Spinal cord (tissue), 10 donors: Measurements from ENCODE around the gene UBA5. TPM values are rescaled to one million over a fixed set of nuclear protein-coding genes. Genes with fewer than 3 reads are reported as not detected.

ENCODE experiments used
- DNase-seq, 6 donors: peaks; one replicate each; pipeline versions ENCODE4 v3.0.0 to v3.0.0-alpha.2; 2013 to 2015; ENCODE audit warnings: low spot score in 6 of 6, low read depth in 4 of 6
- H3K27ac ChIP-seq: one replicate; pipeline ENCODE4 v1.5.1; 2013; ENCODE audit warnings: low read depth, low read length, control low read depth
- H3K27me3 ChIP-seq: one replicate; pipeline ENCODE4 v1.6.1; 2013; ENCODE audit warnings: low read length; ENCODE audit not compliant: control insufficient read depth, insufficient read depth
- H3K36me3 ChIP-seq: one replicate; pipeline ENCODE4 v1.6.1; 2013; ENCODE audit warnings: low read length; ENCODE audit not compliant: control insufficient read depth, insufficient read depth
- H3K4me1 ChIP-seq: one replicate; pipeline ENCODE4 v1.6.1; 2013; ENCODE audit warnings: low read length; ENCODE audit not compliant: control insufficient read depth, insufficient read depth
- H3K4me3 ChIP-seq: one replicate; pipeline ENCODE4 v1.5.1; 2013; ENCODE audit warnings: low read depth, low read length, control low read depth
- H3K9me3 ChIP-seq: one replicate; pipeline ENCODE4 v1.6.1; 2013; ENCODE audit warnings: low read length; ENCODE audit not compliant: control insufficient read depth, insufficient read depth
- WGBS: methylation state at CpG from one replicate; pipeline ENCODE4 v1.1.5; 2013; ENCODE audit warnings: missing lambda C conversion rate; ENCODE audit not compliant: insufficient coverage; 5-methylcytosine and 5-hydroxymethylcytosine counted together
- polyA plus RNA-seq, 2 donors: library from polyadenylated mRNA; unstranded; fragments of 120-200 nt; gene quantifications; one replicate each; pipeline ENCODE4 v1.2.1, GENCODE V29; 2013; ENCODE audit not compliant: insufficient read length in 2 of 2
- total RNA-seq, 2 donors: library from RNA; depleted of rRNA in 1 of 2; stranded (reverse); fragments of 120-200 nt in 1 of 2; fragments of >200 nt in 1 of 2; gene quantifications; one replicate each; pipeline versions ENCODE4 v1.2.3 to v1.2.4, GENCODE V29; 2013 to 2014
- donor health status: healthy.

The UBA5 gene
- total and polyA plus RNA-seq, 4 donors, result 44.5 to 79.2 (median 57.2) TPM

GRCh38 chr3:132643366-132643765, 16.8 kb upstream of the UBA5 start:
- H3K27ac ChIP-seq, result no peak overlapping the region

GRCh38 chr3:132645058-132645457, 15.1 kb upstream of the UBA5 start:
- no peaks in the 10 kb centered on the region for H3K4me1 ChIP-seq
- H3K27ac ChIP-seq, result no peak overlapping the region
- H3K9me3 ChIP-seq, result no peaks in the 10 kb centered on the region
- no peak overlapping the region for H3K4me3 ChIP-seq
- peaks cover under 1% of the 10 kb centered on the region for H3K36me3 ChIP-seq
- H3K27me3 ChIP-seq, result no peaks in the 10 kb centered on the region
- DNase-seq, result no peak
- 100% methylated on average over 1 of the region's 1 CpG for WGBS

More at GRCh38 chr3:132643366-132643765, 16.8 kb upstream of the UBA5 start:
- no peak for DNase-seq
- H3K9me3 ChIP-seq, result no peaks in the 10 kb centered on the region
- H3K4me1 ChIP-seq, result no peaks in the 10 kb centered on the region
- H3K27me3 ChIP-seq, result no peaks in the 10 kb centered on the region
- H3K4me3 ChIP-seq, result no peak overlapping the region
- peaks cover 3% of the 10 kb centered on the region for H3K36me3 ChIP-seq
- 90% methylated on average over 2 of the region's 2 CpGs for WGBS

- no peaks in the 10 kb centered on the region for H3K27me3 ChIP-seq
- H3K27ac ChIP-seq, result no peak overlapping the region
- DNase-seq, result no peak
- no peaks in the 10 kb centered on the region for H3K36me3 ChIP-seq
- H3K4me1 ChIP-seq, result no peaks in the 10 kb centered on the region
- H3K9me3 ChIP-seq, result no peaks in the 10 kb centered on the region
- no peak overlapping the region for H3K4me3 ChIP-seq
- 86% methylated on average over 1 of the region's 1 CpG for WGBS
These were observed 10.0 kb upstream of the UBA5 start for GRCh38 chr3:132650153-132650552.

GRCh38 chr3:132652640-132653270, 7.4 kb upstream of the UBA5 start:
- no peaks in the 10 kb centered on the region for H3K27me3 ChIP-seq
- H3K4me3 ChIP-seq, result no peak overlapping the region
- no peaks in the 10 kb centered on the region for H3K36me3 ChIP-seq
- H3K4me1 ChIP-seq, result no peaks in the 10 kb centered on the region
- no peaks in the 10 kb centered on the region for H3K9me3 ChIP-seq
- DNase-seq, result no peak
- H3K27ac ChIP-seq, result no peak overlapping the region
- WGBS, result no CpG with 5 or more reads among the region's 1 CpG

- WGBS, result 91% methylated on average over 1 of the region's 2 CpGs
- no peaks in the 10 kb centered on the region for H3K27me3 ChIP-seq
- H3K27ac ChIP-seq, result no peak overlapping the region
- H3K9me3 ChIP-seq, result no peaks in the 10 kb centered on the region
- H3K4me1 ChIP-seq, result no peaks in the 10 kb centered on the region
- no peaks in the 10 kb centered on the region for H3K36me3 ChIP-seq
- H3K4me3 ChIP-seq, result no peak overlapping the region
- no peak for DNase-seq
These were observed 5.9 kb upstream of the UBA5 start for GRCh38 chr3:132654190-132654589.

- H3K27ac ChIP-seq, result peak overlapping the region; percentile 10
- no peak overlapping the region for H3K4me3 ChIP-seq
- WGBS, result 89% methylated on average over 4 of the region's 5 CpGs
- H3K4me1 ChIP-seq, result no peaks in the 10 kb centered on the region
- H3K27me3 ChIP-seq, result no peaks in the 10 kb centered on the region
- no peaks in the 10 kb centered on the region for H3K36me3 ChIP-seq
- no peaks in the 10 kb centered on the region for H3K9me3 ChIP-seq
- DNase-seq, result no peak
These were observed 5.4 kb upstream of the UBA5 start for GRCh38 chr3:132654721-132655120.

GRCh38 chr3:132655471-132655870, 4.7 kb upstream of the UBA5 start:
- no peak for DNase-seq
- 80% methylated on average over 2 of the region's 2 CpGs for WGBS
- Histone ChIP-seq H3K27ac (no peak overlapping the region), H3K4me1 (no peaks in the 10 kb centered on the region), H3K36me3 (no peaks in the 10 kb centered on the region), H3K9me3 (no peaks in the 10 kb centered on the region), H3K27me3 (no peaks in the 10 kb centered on the region), H3K4me3 (no peak overlapping the region)

GRCh38 chr3:132657869-132658747, 2.0 kb upstream of the UBA5 start:
- no peak for DNase-seq
- no peaks in the 10 kb centered on the region for H3K9me3 ChIP-seq
- WGBS, result no CpG with 5 or more reads among the region's 8 CpGs
- H3K4me3 ChIP-seq, result no peak overlapping the region
- H3K4me1 ChIP-seq, result no peaks in the 10 kb centered on the region
- no peaks in the 10 kb centered on the region for H3K36me3 ChIP-seq
- no peaks in the 10 kb centered on the region for H3K27me3 ChIP-seq
- no peak overlapping the region for H3K27ac ChIP-seq

GRCh38 chr3:132659000-132659364, 1.1 kb upstream of the UBA5 start:
- Histone ChIP-seq H3K4me1 (no peaks in the 10 kb centered on the region), H3K27ac (peak overlapping the region; percentile 96), H3K27me3 (no peaks in the 10 kb centered on the region), H3K9me3 (no peaks in the 10 kb centered on the region), H3K36me3 (no peaks in the 10 kb centered on the region), H3K4me3 (peak overlapping the region; percentile 88)
- 14% methylated on average over 7 of the region's 7 CpGs for WGBS
- DNase-seq, result no peak
